NCI-H524 treated with DMSO at 0.1 percent for 48 hours (cell line): ENCODE measurements around the gene MLKL.
"Not testable (repeated sequence)": the region's sequence is repeated elsewhere in the genome, so short reads cannot be mapped to it uniquely, and the experiment has no call there.

Experiments
- DNase-seq: peaks from one replicate; lab custom pipeline; 2025; lab: John Stamatoyannopoulos, UW

Gene MLKL

GRCh38 chr16:74732707-74733350 is 32.2 kb upstream of the MLKL start:
- DNase-seq = no peak

- no peak for DNase-seq
Measured at GRCh38 chr16:74731853-74732477, 31.3 kb upstream of the MLKL start.

- DNase-seq = no peak
Measured at GRCh38 chr16:74729783-74730683, 29.4 kb upstream of the MLKL start.

GRCh38 chr16:74727903-74728302 is 27.2 kb upstream of the MLKL start:
- no peak for DNase-seq

GRCh38 chr16:74726716-74727115 is 26.1 kb upstream of the MLKL start:
- DNase-seq = no peak

GRCh38 chr16:74725651-74726455 is 25.2 kb upstream of the MLKL start:
- DNase-seq = no peak

GRCh38 chr16:74724820-74725549 is 24.3 kb upstream of the MLKL start:
- no peak for DNase-seq

GRCh38 chr16:74723256-74723655 is 22.6 kb upstream of the MLKL start:
- DNase-seq = no peak

- not testable (repeated sequence) for DNase-seq
Measured at GRCh38 chr16:74722156-74722555, 21.5 kb upstream of the MLKL start.

GRCh38 chr16:74721716-74722115 is 21.1 kb upstream of the MLKL start:
- no peak for DNase-seq

GRCh38 chr16:74720579-74720978 is 19.9 kb upstream of the MLKL start:
- no peak for DNase-seq

GRCh38 chr16:74718741-74719610 is 18.3 kb upstream of the MLKL start:
- DNase-seq = no peak

GRCh38 chr16:74718140-74718539 is 17.5 kb upstream of the MLKL start:
- no peak for DNase-seq

- DNase-seq = no peak
Measured at GRCh38 chr16:74717367-74717766, 16.7 kb upstream of the MLKL start.

GRCh38 chr16:74716355-74716754 is 15.7 kb upstream of the MLKL start:
- no peak for DNase-seq

- DNase-seq = no peak
Measured at GRCh38 chr16:74713876-74714275, 13.2 kb upstream of the MLKL start.

- no peak for DNase-seq
Measured at GRCh38 chr16:74713325-74713724, 12.7 kb upstream of the MLKL start.

- no peak for DNase-seq
Measured at GRCh38 chr16:74711938-74712337, 11.3 kb upstream of the MLKL start.

GRCh38 chr16:74710401-74710800 is 9.7 kb upstream of the MLKL start:
- no peak for DNase-seq

GRCh38 chr16:74709441-74709877 is 8.8 kb upstream of the MLKL start:
- DNase-seq = peak; percentile 40

- DNase-seq = no peak
Measured at GRCh38 chr16:74700116-74700437, 585 bp downstream of the MLKL start.
